Breast epithelium (tissue), 4 donors: Measurements from ENCODE around the gene JMJD8. TPM values are rescaled to one million over a fixed set of nuclear protein-coding genes. Genes with fewer than 3 reads are reported as not detected.

Experiments
- DNase-seq, 2 donors: peaks; one replicate each; pipeline ENCODE4 v3.0.0-alpha.2; 2019; ENCODE audit warnings: low spot score in 2 of 2
- H3K27ac ChIP-seq, 2 donors: fragments of 200-600 bp; sonication (generic) in 1 of 2; one replicate each; pipeline ENCODE4 v1.5.1; 2016 to 2019; ENCODE audit warnings: mild to moderate bottlenecking in 1 of 2
- H3K27me3 ChIP-seq, 2 donors: fragments of 200-600 bp; sonication (generic) in 1 of 2; one replicate each; pipeline versions ENCODE4 v1.5.1 to v1.6.0; 2017 to 2019; ENCODE audit warnings: control low read depth in 1 of 2, mild to moderate bottlenecking in 1 of 2
- H3K36me3 ChIP-seq: fragments of 200-600 bp; one replicate; pipeline ENCODE4 v1.5.1; 2019
- H3K4me1 ChIP-seq, 2 donors: fragments of 200-600 bp; sonication (generic); one replicate each; pipeline ENCODE4 v1.5.1; 2016 to 2019; ENCODE audit warnings: control low read depth in 1 of 2
- H3K4me3 ChIP-seq, 3 donors: fragments of 200-600 bp; sonication (generic); 1 replicate in 2 of 3; 2 replicates in 1 of 3; pipeline ENCODE4 v1.5.1; 2016 to 2019; ENCODE audit warnings: mild to moderate bottlenecking in 3 of 3, moderate library complexity in 2 of 3
- H3K9me3 ChIP-seq, 2 donors: fragments of 200-600 bp; sonication (generic) in 1 of 2; one replicate each; pipeline ENCODE4 v1.5.1; 2016 to 2019; ENCODE audit warnings: control low read depth in 1 of 2
- CTCF ChIP-seq, 3 donors: fragments of 450-650 bp; IDR thresholded peaks; one replicate each; pipeline ENCODE4 v1.5.1; 2016 to 2017; ENCODE audit warnings: antibody characterized with exemption in 3 of 3, mild to moderate bottlenecking in 3 of 3, moderate library complexity in 3 of 3
- POLR2A ChIP-seq: fragments of 450-650 bp; IDR thresholded peaks from one replicate; pipeline ENCODE4 v1.6.1; 2016; ENCODE audit warnings: antibody characterized with exemption, mild to moderate bottlenecking, moderate library complexity
- POLR2AphosphoS5 ChIP-seq, 3 donors: sonication (generic); formaldehyde crosslinking; IDR thresholded peaks; one replicate each; pipeline ENCODE4 v1.6.1; 2017; ENCODE audit warnings: antibody characterized with exemption in 3 of 3
- intact Hi-C: fragments of 100-400 bp; cut with DNase I; formaldehyde crosslinking; loops from one replicate; pipeline ENCODE4 v1.15.1; 2023; ENCODE audit warnings: low total_unique reads
- total RNA-seq, 3 donors: library from RNA; depleted of rRNA; stranded (reverse); fragments of >200 nt; gene quantifications; one replicate each; pipeline ENCODE4 v1.1.0, GENCODE V29; 2016

Gene JMJD8
- total RNA-seq, 3 donors from 2014 or later: 67.2 to 83.4 (median 67.5) TPM

DNA sequence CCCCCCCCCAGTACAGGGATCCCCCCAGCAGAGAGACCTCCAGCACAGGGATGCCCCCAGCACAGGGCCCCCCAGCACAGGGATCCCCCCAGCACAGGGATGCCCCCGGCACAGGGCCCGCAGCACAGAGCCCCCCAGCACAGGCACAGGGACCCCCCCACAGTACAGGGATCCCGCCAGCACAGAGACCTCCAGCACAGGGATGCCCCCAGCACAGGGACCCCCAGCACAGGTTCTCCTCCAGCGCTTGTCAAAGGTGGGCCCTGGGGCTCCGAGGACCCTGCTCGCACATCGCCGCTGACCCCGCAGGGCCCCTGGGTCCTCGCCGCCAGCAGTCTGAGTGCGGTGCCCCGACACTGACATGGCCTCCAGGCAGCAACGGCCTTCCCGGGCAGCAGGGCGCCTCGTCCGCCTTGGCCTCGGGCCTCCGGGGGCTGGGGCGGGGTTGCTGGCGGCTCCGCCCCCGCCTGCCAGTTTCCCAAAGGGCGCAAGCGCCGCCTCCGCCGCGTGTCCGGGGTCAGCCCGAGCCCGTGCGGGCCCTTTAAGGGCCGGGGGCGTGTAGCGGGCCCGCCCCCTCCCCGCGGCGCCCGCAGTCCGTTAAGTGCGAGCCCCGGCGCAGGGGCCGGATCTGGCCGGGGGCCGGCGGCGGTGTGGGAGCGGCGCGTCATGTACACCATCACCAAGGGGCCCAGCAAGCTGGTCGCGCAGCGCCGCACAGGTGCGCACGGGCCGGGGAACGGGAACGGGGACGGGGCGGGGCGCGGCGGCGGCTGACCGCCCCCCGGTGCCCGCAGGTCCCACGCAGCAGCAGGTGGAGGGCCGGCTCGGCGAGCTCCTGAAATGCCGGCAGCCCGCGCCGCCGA, 42.6 kb downstream of the JMJD8 start, which contains the start of gene MCRIP2:
TSS of gene MCRIP2 (plus strand) at position 503 of the 863 bp plus-strand sequence. CDS start at position 667, 164 bp downstream.
- intact Hi-C loops: no loop called here
- H3K9me3 ChIP-seq: no peaks in the 10 kb centered on the region
- no peaks in the 10 kb centered on the region for H3K27me3 ChIP-seq
- H3K36me3 ChIP-seq: no peaks in the 10 kb centered on the region
- peaks cover 0 to 11% of the 10 kb centered on the region in 2 donors for H3K4me1 ChIP-seq
- H3K27ac ChIP-seq: peak within 1 kb of the TSS; percentile 75 to 88
- H3K4me3 ChIP-seq: peak within 1 kb of the TSS; percentile 65 to 94 (median 79)
- DNase-seq: no peak
- TF ChIP-seq CTCF (IDR thresholded peaks at IDR 0.05) (no peak), POLR2AphosphoS5 (IDR thresholded peaks at IDR 0.05) (no peak), POLR2A (peak; percentile 24)

DNA sequence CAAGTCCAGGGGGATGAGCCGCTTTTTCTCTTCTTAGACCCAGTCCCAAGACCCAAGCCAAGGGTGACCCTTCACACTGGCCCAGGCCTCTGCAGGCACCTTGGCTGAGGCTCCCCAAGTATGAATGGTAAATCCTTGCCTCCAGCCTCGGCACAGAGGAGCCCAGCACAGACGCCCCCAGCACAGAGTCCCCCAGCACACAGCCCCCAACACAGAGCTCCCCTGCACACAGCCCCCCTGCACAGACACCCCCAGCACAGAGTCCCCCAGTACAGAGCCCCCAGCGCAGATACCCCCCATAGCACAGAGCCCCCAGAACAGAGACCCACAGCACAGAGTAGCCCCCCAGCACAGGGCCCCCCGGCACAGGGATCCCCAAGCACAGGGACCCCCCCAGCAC, 43.5 kb downstream of the JMJD8 start:
- intact Hi-C loops: no loop called here
- Histone ChIP-seq H3K27ac (no peak overlapping the region), H3K36me3 (no peaks in the 10 kb centered on the region), H3K9me3 (no peaks in the 10 kb centered on the region), H3K4me1 (peaks cover 0 to 7% of the 10 kb centered on the region in 2 donors), H3K27me3 (no peaks in the 10 kb centered on the region), H3K4me3 (no peak overlapping the region)
- no peak for DNase-seq
- no peak for TF ChIP-seq POLR2AphosphoS5 (IDR thresholded peaks at IDR 0.05)
- TF ChIP-seq POLR2A: no peak
- TF ChIP-seq CTCF (IDR thresholded peaks at IDR 0.05): no peak

- no peak overlapping the region for H3K4me3 ChIP-seq
- H3K36me3 ChIP-seq: no peaks in the 10 kb centered on the region
- intact Hi-C loops: no loop called here
- peak overlapping the region in 1 of 2 donors; percentile 69 for H3K27ac ChIP-seq
- no peak for DNase-seq
- no peaks in the 10 kb centered on the region for H3K9me3 ChIP-seq
- no peak for TF ChIP-seq POLR2AphosphoS5 (IDR thresholded peaks at IDR 0.05)
- TF ChIP-seq CTCF (IDR thresholded peaks at IDR 0.05): no peak
- no peak for TF ChIP-seq POLR2A
- peaks cover 0 to 10% of the 10 kb centered on the region in 2 donors for H3K4me1 ChIP-seq
- H3K27me3 ChIP-seq: no peaks in the 10 kb centered on the region
Observed at GRCh38 chr16:638836-639235, 45.3 kb downstream of the JMJD8 start.

DNA sequence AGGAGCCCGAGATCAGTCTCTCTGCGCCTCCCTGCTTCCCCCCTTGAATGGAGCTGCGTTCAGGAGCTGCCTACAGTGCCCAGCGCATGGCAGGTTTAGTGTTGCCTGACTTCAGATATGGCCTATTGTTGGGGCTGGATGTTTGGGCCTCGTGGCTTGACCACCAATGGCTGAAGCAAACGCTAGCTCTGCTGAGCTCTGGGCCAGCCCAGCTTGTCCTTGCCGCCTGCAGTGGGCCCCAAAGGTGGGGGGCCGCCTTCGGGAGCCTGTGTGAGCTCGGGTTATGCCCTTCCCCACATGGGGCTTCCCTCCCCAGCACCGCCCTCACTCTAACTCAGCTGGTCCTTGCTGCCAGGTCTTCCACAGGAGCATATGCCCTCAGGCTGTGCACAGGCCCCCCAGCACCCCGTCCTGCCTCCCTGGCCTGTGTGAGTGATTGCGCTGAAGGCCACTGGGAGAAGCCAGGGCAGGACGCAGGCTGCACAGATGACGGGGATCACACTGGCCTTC, 46.0 kb downstream of the JMJD8 start:
- Histone ChIP-seq H3K4me1 (peaks cover 0 to 8% of the 10 kb centered on the region in 2 donors), H3K27me3 (no peaks in the 10 kb centered on the region), H3K36me3 (no peaks in the 10 kb centered on the region), H3K27ac (peak overlapping the region in 1 of 2 donors; percentile 69), H3K9me3 (no peaks in the 10 kb centered on the region), H3K4me3 (peak overlapping the region in 1 of 3 donors; percentile 87)
- TF ChIP-seq CTCF (IDR thresholded peaks at IDR 0.05) (no peak), POLR2AphosphoS5 (IDR thresholded peaks at IDR 0.05) (no peak), POLR2A (no peak)
- intact Hi-C loops: no loop called here
- DNase-seq: no peak
